GM12878 (cell line): Measurements from ENCODE around the gene CYB5D1. TPM values are rescaled to one million over a fixed set of nuclear protein-coding genes. Genes with fewer than 3 reads are reported as not detected.

ENCODE experiments used
- ATAC-seq: fragments of 200-7000 bp; cut with Tn5 transposase; 3 replicates; pipeline ENCODE4 v1.9.1; 2020; ENCODE audit warnings: mild to moderate bottlenecking, moderate library complexity
- BruUV-seq: library from RNA; stranded (reverse); fragments of 400-500 nt; replicated peaks from 2 replicates; lab custom pipeline; 2021; lab: Mats Ljungman, UMichigan
- CTCF ChIA-PET: fragments of 300-600 bp; sonication (Branson Sonifier 250); formaldehyde crosslinking; extraction: SDS; loops from one replicate; lab custom pipeline; 2021; ENCODE audit warnings: inconsistent platforms; lab: Yijun Ruan, JAX
- POLR2A ChIA-PET: fragments of 350-600 bp; formaldehyde crosslinking; extraction: SDS; loops from one replicate; lab custom pipeline; 2021; ENCODE audit warnings: inconsistent platforms; lab: Charles Lee
- RAD21 ChIA-PET: fragments of 300-600 bp; sonication (Branson Sonifier 250); formaldehyde crosslinking; loops from one replicate; lab custom pipeline; 2023; ENCODE audit warnings: antibody characterized with exemption; ENCODE audit not compliant: unreplicated experiment; lab: Charles Lee
- SMC1A ChIA-PET: fragments of 300-600 bp; sonication (Branson Sonifier 250); formaldehyde crosslinking; loops from one replicate; lab custom pipeline; 2023; ENCODE audit not compliant: unreplicated experiment, uncharacterized antibody; lab: Charles Lee
- DNase-seq: peaks from one replicate; pipeline ENCODE4 v3.0.0-alpha.2; 2011; ENCODE audit warnings: low read depth, low spot score
- FAIRE-seq: peaks from 3 replicates; lab custom pipeline; 2011; peaks lifted over from hg19 to GRCh38; lab: Jason Lieb, UNC
- H2AFZ ChIP-seq: 2 replicates; pipeline ENCODE4 v1.6.0; 2011; ENCODE audit warnings: low read depth, low read length, control low read depth; ENCODE audit not compliant: control insufficient read depth
- H3K27ac ChIP-seq: 2 replicates; pipeline ENCODE4 v1.5.1; 2011; ENCODE audit warnings: control low read depth; ENCODE audit not compliant: control insufficient read depth, insufficient read depth
- H3K27me3 ChIP-seq, 2 experiments: replicated peaks in 1 of 2; 2 replicates each; pipeline versions ENCODE4 v1.6.0 to v1.6.1; 2011; ENCODE audit warnings: low read length in 1 of 2; ENCODE audit not compliant: control insufficient read depth in 2 of 2, insufficient read depth in 2 of 2
- H3K36me3 ChIP-seq, 2 experiments: 2 replicates each; pipeline ENCODE4 v1.5.1; 2011; ENCODE audit warnings: low read length in 1 of 2; ENCODE audit not compliant: control insufficient read depth in 2 of 2, insufficient read depth in 2 of 2
- H3K4me1 ChIP-seq: 2 replicates; pipeline ENCODE4 v1.6.1; 2011; ENCODE audit warnings: mild to moderate bottlenecking, low read length, moderate library complexity, mixed read lengths; ENCODE audit not compliant: control insufficient read depth, insufficient read depth
- H3K4me2 ChIP-seq: 2 replicates; pipeline ENCODE4 v1.6.0; 2011; ENCODE audit warnings: control low read depth; ENCODE audit not compliant: control insufficient read depth, insufficient read depth
- H3K4me3 ChIP-seq: fragments of 200-600 bp; sonication (generic); 2 replicates; pipeline ENCODE4 v1.5.1; 2016
- H3K79me2 ChIP-seq: 2 replicates; pipeline ENCODE4 v1.6.0; 2011; ENCODE audit warnings: low read length; ENCODE audit not compliant: control insufficient read depth, insufficient read depth
- H3K9ac ChIP-seq: 2 replicates; pipeline ENCODE4 v1.8.0; 2011; ENCODE audit warnings: low read length, control low read depth, mixed read lengths; ENCODE audit not compliant: control insufficient read depth, insufficient read depth
- H3K9me3 ChIP-seq: replicated peaks from 3 replicates; pipeline ENCODE4 v1.5.1; 2011; ENCODE audit warnings: mild to moderate bottlenecking, low read length; ENCODE audit not compliant: control insufficient read depth, insufficient read depth
- H4K20me1 ChIP-seq: 2 replicates; pipeline ENCODE4 v1.6.0; 2011; ENCODE audit not compliant: control insufficient read depth, insufficient read depth
- BCL11A ChIP-seq: IDR thresholded peaks from 2 replicates; pipeline ENCODE4 v1.6.1; 2011; ENCODE audit warnings: low read depth, low read length
- BMI1 ChIP-seq: fragments of 450-650 bp; IDR thresholded peaks from 2 replicates; pipeline ENCODE4 v1.6.1; 2016; ENCODE audit warnings: mild to moderate bottlenecking, moderate library complexity, borderline replicate concordance
- CHD4 ChIP-seq: fragments of 200-600 bp; sonication (generic); IDR thresholded peaks from 2 replicates; pipeline ENCODE4 v1.6.1; 2016; ENCODE audit warnings: mild to moderate bottlenecking
- EGR1 ChIP-seq, 2 experiments: IDR thresholded peaks; 1 replicate in 1 of 2; 2 replicates in 1 of 2; pipeline ENCODE4 v1.6.1; 2011 to 2012; ENCODE audit warnings: low read depth in 2 of 2, low read length in 2 of 2, borderline replicate concordance in 1 of 2, mild to moderate bottlenecking in 1 of 2, moderate library complexity in 1 of 2
- GABPA ChIP-seq: IDR thresholded peaks from 2 replicates; pipeline ENCODE4 v1.6.1; 2014; ENCODE audit warnings: antibody characterized with exemption, low read depth, mild to moderate bottlenecking, inconsistent platforms
- HCFC1 ChIP-seq: fragments of 150-350 bp; IDR thresholded peaks from 2 replicates; pipeline ENCODE4 v1.6.1; 2014; ENCODE audit warnings: low read length
- JUNB ChIP-seq: IDR thresholded peaks from 2 replicates; pipeline ENCODE4 v1.6.1; 2016; ENCODE audit warnings: antibody characterized with exemption, mild to moderate bottlenecking
- KLF5 ChIP-seq: fragments of 450-650 bp; IDR thresholded peaks from 2 replicates; pipeline ENCODE4 v1.6.1; 2014; ENCODE audit warnings: mild to moderate bottlenecking; ENCODE audit not compliant: partially characterized antibody
- POLR2AphosphoS2 ChIP-seq: IDR thresholded peaks from 2 replicates; pipeline ENCODE4 v1.6.1; 2011; ENCODE audit warnings: low read depth, mild to moderate bottlenecking, low read length, improper control_type of control experiment, moderate library complexity
- RELA ChIP-seq: fragments of 450-650 bp; IDR thresholded peaks from 2 replicates; pipeline ENCODE4 v1.8.0; 2014; ENCODE audit warnings: borderline replicate concordance; ENCODE audit not compliant: partially characterized antibody
- SIX5 ChIP-seq: IDR thresholded peaks from 2 replicates; pipeline ENCODE4 v1.6.1; 2011; ENCODE audit warnings: mild to moderate bottlenecking, low read depth, low read length, moderate library complexity; ENCODE audit not compliant: severe bottlenecking
- ZNF384 ChIP-seq: IDR thresholded peaks from 2 replicates; pipeline ENCODE4 v1.6.1; 2012; ENCODE audit warnings: low read depth, mild to moderate bottlenecking, low read length, improper control_type of control experiment, borderline replicate concordance
- WGBS: methylation state at CpG from one replicate; pipeline ENCODE4 v1.1.6; 2016; ENCODE audit warnings: low lambda C conversion rate; ENCODE audit not compliant: insufficient replicate concordance, insufficient coverage; ENCODE audit errors: missing lambda C conversion rate; 5-methylcytosine and 5-hydroxymethylcytosine counted together
- in situ Hi-C: fragments of 300-500 bp; cut with MboI; formaldehyde crosslinking; loops from 9 replicates; pipeline ENCODE4 v1.14.3; 2018; ENCODE audit warnings: mixed read lengths
- intact Hi-C: fragments of 100-400 bp; cut with micrococcal nuclease; formaldehyde crosslinking; loops from one replicate; pipeline ENCODE4 v1.14.2; 2022; ENCODE audit not compliant: unreplicated experiment
- polyA plus RNA-seq, 11 experiments: library from polyadenylated mRNA; depleted of rRNA in 4 of 11; unstranded in 6 of 11; stranded (reverse) in 5 of 11; fragments of >200 nt; fragmentation: Nextera tagmentation in 4 of 11; fragmentation: Illumina TruSeq in 1 of 11; extraction: Ambion mirVana in 4 of 11; extraction: Trizol in 1 of 11; gene quantifications; 1 replicate in 1 of 11; 2 replicates in 10 of 11; pipeline versions ENCODE4 v1.2.1 to v1.2.3, GENCODE V29; 2011 to 2016; ENCODE audit warnings: inconsistent platforms in 2 of 11, missing spikeins in 2 of 11, low read depth in 1 of 11
- total RNA-seq, 4 experiments: library from RNA; depleted of rRNA in 3 of 4; stranded (reverse); fragments of >200 nt in 3 of 4; fragmentation: Illumina TruSeq in 1 of 4; extraction: Trizol in 1 of 4; gene quantifications; 2 replicates each; pipeline versions ENCODE4 v1.2.1 to v1.2.3, GENCODE V29; 2013 to 2021
- TF ChIP-seq, protein P1 (sequence below): IDR thresholded peaks from 2 replicates; pipeline ENCODE4 v1.6.1; 2011; ENCODE audit warnings: borderline replicate concordance, low read depth, mild to moderate bottlenecking, moderate library complexity, mixed read lengths, low read length; ENCODE audit not compliant: insufficient read depth; ENCODE audit errors: extremely low read length
- TF ChIP-seq, protein P2 (sequence below): fragments of 450-650 bp; IDR thresholded peaks from 2 replicates; pipeline ENCODE4 v1.6.1; 2017; ENCODE audit warnings: mild to moderate bottlenecking, moderate library complexity

Gene CYB5D1
- total and polyA plus RNA-seq, 10 of the 15 experiments (the other 5 are each of a cell fraction or from before 2014, with no cell fraction given) = 1.6 to 8.7 (median 6.4) TPM

DNA sequence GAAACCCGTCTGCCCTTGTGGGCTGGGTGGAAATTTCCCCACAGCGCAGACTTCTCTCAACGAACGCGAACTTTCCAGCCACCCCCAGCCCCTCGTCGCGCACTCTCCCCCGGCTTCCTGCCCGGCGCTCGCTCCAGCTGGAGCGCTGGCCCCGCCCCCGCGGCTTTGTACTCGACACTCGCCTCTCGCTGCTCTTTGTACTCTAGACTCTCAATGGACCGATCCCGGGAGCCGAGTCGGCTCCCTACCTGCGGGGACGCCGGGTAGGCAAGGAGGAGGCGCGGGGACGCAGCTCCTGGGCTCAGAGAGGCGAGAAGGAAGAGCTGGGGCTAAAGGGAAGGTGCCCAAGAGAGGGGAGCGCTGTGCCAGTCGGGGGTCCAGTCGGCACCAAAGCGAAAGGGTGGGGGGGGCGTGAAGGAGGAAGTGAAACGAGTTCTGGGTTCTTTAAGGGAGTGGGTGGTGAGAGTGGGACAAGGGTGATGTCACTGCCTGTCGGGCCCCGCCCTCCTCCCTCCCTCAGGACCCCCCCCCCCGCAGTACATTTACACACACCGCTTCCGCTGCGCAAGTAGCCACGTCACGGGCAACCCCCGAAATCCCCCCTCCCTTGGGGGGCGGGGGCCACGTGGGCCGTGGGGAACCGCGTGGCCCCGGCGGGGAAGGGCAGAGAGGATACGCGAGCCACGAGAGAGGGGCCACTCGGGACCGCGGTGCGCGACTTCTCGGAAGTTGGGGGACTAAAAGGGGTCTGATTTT is 14.1 kb upstream of the CYB5D1 start (continued):
- TF ChIP-seq, protein P1, sequence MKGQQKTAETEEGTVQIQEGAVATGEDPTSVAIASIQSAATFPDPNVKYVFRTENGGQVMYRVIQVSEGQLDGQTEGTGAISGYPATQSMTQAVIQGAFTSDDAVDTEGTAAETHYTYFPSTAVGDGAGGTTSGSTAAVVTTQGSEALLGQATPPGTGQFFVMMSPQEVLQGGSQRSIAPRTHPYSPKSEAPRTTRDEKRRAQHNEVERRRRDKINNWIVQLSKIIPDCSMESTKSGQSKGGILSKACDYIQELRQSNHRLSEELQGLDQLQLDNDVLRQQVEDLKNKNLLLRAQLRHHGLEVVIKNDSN = peak; percentile 87
- TF ChIP-seq BCL11A (no peak; the same call in 1 of the 2 replicates), ZNF384 (no peak), POLR2AphosphoS2 (peak; percentile 31; the same call in 1 of the 2 replicates), SIX5 (no peak), KLF5 (no peak), CHD4 (no peak)
- TF ChIP-seq, all 136 proteins: peak for 46

GRCh38 chr17:7844292-7845154 is 13.3 kb upstream of the CYB5D1 start:
- ChIA-PET CTCF (interaction anchor here (0.6 to 5.7 kb wide), 11 partner anchors 10 to 274 kb away, joined by 3 to 57 read pairs (median 5); partner anchors contain the start of genes CYB5D1, KDM6B, NAA38 and TP53), RAD21 (interaction anchor here (0.6 to 3.7 kb wide), 11 partner anchors 10 to 145 kb away, joined by 3 to 36 read pairs (median 4); partner anchors contain the start of genes KDM6B and NAA38), SMC1A (interaction anchor here (0.7 to 1.8 kb wide), 6 partner anchors 10 to 275 kb away, joined by 3 to 22 read pairs (median 4); partner anchors contain the start of gene KDM6B), POLR2A (interaction anchor here (0.8 to 4.1 kb wide), 8 partner anchors 10 to 159 kb away, joined by 3 to 49 read pairs (median 3); partner anchors contain the start of genes CYB5D1, KDM6B and NAA38)
- H3K4me1 ChIP-seq = peaks cover 26% of the 10 kb centered on the region
- peak overlapping the region; percentile 92 for H3K4me3 ChIP-seq
- peaks cover 41% of the 10 kb centered on the region for H3K79me2 ChIP-seq
- ATAC-seq (peak; percentile 73), FAIRE-seq (peak; percentile 95), DNase-seq (peak; percentile 68)
- WGBS = 1% methylated on average over 63 of the region's 71 CpGs
- peaks cover 5 to 17% of the 10 kb centered on the region in 2 experiments; a peak in 3 of 4 replicates for H3K36me3 ChIP-seq
- H3K27me3 ChIP-seq = no peaks in the 10 kb centered on the region
- H2AFZ ChIP-seq = peak overlapping the region; percentile 51
- H3K27ac ChIP-seq = peak overlapping the region; percentile 95
- in situ Hi-C loops (no loop called here), intact Hi-C loops (loop anchor here (1.0 kb wide), 1 partner anchor 9 kb away; no protein-coding TSS in a partner anchor)
- no peaks in the 10 kb centered on the region for H3K9me3 ChIP-seq
- H4K20me1 ChIP-seq = no peaks in the 10 kb centered on the region; the same call in 1 of the 2 replicates
- peak overlapping the region; percentile 96 for H3K9ac ChIP-seq
- peak overlapping the region; percentile 100 for H3K4me2 ChIP-seq
- BruUV-seq = TSS peak; percentile 73
- TF ChIP-seq BMI1 = no peak
- TF ChIP-seq, protein P2, sequence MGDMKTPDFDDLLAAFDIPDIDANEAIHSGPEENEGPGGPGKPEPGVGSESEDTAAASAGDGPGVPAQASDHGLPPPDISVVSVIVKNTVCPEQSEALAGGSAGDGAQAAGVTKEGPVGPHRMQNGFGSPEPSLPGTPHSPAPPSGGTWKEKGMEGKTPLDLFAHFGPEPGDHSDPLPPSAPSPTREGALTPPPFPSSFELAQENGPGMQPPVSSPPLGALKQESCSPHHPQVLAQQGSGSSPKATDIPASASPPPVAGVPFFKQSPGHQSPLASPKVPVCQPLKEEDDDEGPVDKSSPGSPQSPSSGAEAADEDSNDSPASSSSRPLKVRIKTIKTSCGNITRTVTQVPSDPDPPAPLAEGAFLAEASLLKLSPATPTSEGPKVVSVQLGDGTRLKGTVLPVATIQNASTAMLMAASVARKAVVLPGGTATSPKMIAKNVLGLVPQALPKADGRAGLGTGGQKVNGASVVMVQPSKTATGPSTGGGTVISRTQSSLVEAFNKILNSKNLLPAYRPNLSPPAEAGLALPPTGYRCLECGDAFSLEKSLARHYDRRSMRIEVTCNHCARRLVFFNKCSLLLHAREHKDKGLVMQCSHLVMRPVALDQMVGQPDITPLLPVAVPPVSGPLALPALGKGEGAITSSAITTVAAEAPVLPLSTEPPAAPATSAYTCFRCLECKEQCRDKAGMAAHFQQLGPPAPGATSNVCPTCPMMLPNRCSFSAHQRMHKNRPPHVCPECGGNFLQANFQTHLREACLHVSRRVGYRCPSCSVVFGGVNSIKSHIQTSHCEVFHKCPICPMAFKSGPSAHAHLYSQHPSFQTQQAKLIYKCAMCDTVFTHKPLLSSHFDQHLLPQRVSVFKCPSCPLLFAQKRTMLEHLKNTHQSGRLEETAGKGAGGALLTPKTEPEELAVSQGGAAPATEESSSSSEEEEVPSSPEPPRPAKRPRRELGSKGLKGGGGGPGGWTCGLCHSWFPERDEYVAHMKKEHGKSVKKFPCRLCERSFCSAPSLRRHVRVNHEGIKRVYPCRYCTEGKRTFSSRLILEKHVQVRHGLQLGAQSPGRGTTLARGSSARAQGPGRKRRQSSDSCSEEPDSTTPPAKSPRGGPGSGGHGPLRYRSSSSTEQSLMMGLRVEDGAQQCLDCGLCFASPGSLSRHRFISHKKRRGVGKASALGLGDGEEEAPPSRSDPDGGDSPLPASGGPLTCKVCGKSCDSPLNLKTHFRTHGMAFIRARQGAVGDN = no peak
- no peak for TF ChIP-seq GABPA
- 0 out of 3 replicates have a peak, but pooled peaks of 1 of the 2 experiments have one; percentile 25 for TF ChIP-seq EGR1 (IDR thresholded peaks at IDR 0.05; ENCODE audit: borderline replicate concordance in 1 of 2, low read depth in 2 of 2, low read length in 2 of 2)
- no peak for TF ChIP-seq RELA
- no peak for TF ChIP-seq HCFC1
- TF ChIP-seq JUNB = no peak
